PC-9 (cell line): Measurements from ENCODE around the gene LOC101059915.

Experiments
- CTCF ChIP-seq: fragments of 200-600 bp; sonication (generic); conservative IDR thresholded peaks from 2 replicates; pipeline ENCODE4 v1.6.1; 2017; ENCODE audit warnings: mixed run types, antibody characterized with exemption, mild to moderate bottlenecking, moderate library complexity
- EZH2 ChIP-seq: fragments of 200-600 bp; sonication (generic); IDR thresholded peaks from 2 replicates; pipeline ENCODE4 v1.8.0; 2017; ENCODE audit warnings: antibody characterized with exemption, low read depth

- TF ChIP-seq CTCF = no peak
- TF ChIP-seq EZH2 = no peak
These were observed 4.6 kb downstream of the LOC101059915 start for GRCh38 chrX:71671938-71672337.
